Measurements from ENCODE around the gene R3HCC1L.

GRCh38 chr10:98110356-98110755, 24.1 kb upstream of the R3HCC1L start:
- TF ChIP-seq ZBTB26 (tag by site-specific recombination; optimal IDR thresholded peaks at IDR 0.05) = no peak
- no peak for TF ChIP-seq ZNF292 (tag by site-specific recombination; IDR thresholded peaks at IDR 0.05; ENCODE audit: borderline replicate concordance, low read depth)

Data from HEK293 (cell line).